NCI-H748 (cell line): ENCODE measurements around the gene PARD3B.

ENCODE experiments used
- DNase-seq: peaks from one replicate; lab custom pipeline; 2025; ENCODE audit not compliant: unreplicated experiment; lab: John Stamatoyannopoulos, UW

PARD3B gene

GRCh38 chr2:205087862-205088261, 542.6 kb downstream of the PARD3B start:
- DNase-seq, result no peak

GRCh38 chr2:205089958-205090357, 544.7 kb downstream of the PARD3B start:
- DNase-seq, result no peak

- DNase-seq, result no peak
Observed at GRCh38 chr2:205091411-205091810, 546.1 kb downstream of the PARD3B start.

GRCh38 chr2:205094031-205094430, 548.8 kb downstream of the PARD3B start:
- DNase-seq, result no peak

GRCh38 chr2:205103699-205104098, 558.4 kb downstream of the PARD3B start:
- DNase-seq, result no peak

GRCh38 chr2:205107810-205108209, 562.5 kb downstream of the PARD3B start:
- no peak for DNase-seq

- no peak for DNase-seq
Observed at GRCh38 chr2:205115511-205115910, 570.2 kb downstream of the PARD3B start.

- no peak for DNase-seq
Observed at GRCh38 chr2:205117125-205117524, 571.9 kb downstream of the PARD3B start.

GRCh38 chr2:205119136-205119535, 573.9 kb downstream of the PARD3B start:
- DNase-seq, result no peak

GRCh38 chr2:205128726-205129125, 583.5 kb downstream of the PARD3B start:
- DNase-seq, result no peak

- no peak for DNase-seq
Observed at GRCh38 chr2:205129531-205129930, 584.3 kb downstream of the PARD3B start.

GRCh38 chr2:205130111-205130829, 585.0 kb downstream of the PARD3B start:
- DNase-seq, result no peak

GRCh38 chr2:205133544-205133943, 588.3 kb downstream of the PARD3B start:
- DNase-seq, result peak; percentile 18

GRCh38 chr2:205138735-205139134, 593.5 kb downstream of the PARD3B start:
- DNase-seq, result peak; percentile 37

GRCh38 chr2:205139822-205140463, 594.7 kb downstream of the PARD3B start:
- peak; percentile 94 for DNase-seq

GRCh38 chr2:205141381-205141780, 596.1 kb downstream of the PARD3B start:
- no peak for DNase-seq

GRCh38 chr2:205145888-205146287, 600.6 kb downstream of the PARD3B start:
- DNase-seq, result no peak

- DNase-seq, result peak; percentile 2
Observed at GRCh38 chr2:205148755-205149154, 603.5 kb downstream of the PARD3B start.

- no peak for DNase-seq
Observed at GRCh38 chr2:205156457-205156856, 611.2 kb downstream of the PARD3B start.

GRCh38 chr2:205158404-205158803, 613.1 kb downstream of the PARD3B start:
- DNase-seq, result no peak

- DNase-seq, result no peak
Observed at GRCh38 chr2:205161156-205161839, 616.0 kb downstream of the PARD3B start.

- no peak for DNase-seq
Observed at GRCh38 chr2:205166745-205167144, 621.5 kb downstream of the PARD3B start.
